Hindlimb muscle (tissue), 1 donor: ENCODE results near the gene PPP1R7. TPM values are rescaled to one million over a fixed set of nuclear protein-coding genes. Genes with fewer than 3 reads are reported as not detected.

Source experiments
- DNase-seq: peaks from one replicate; pipeline ENCODE4 v3.0.0-alpha.2; 2013
- polyA plus RNA-seq: library from polyadenylated mRNA; unstranded; fragments of 120-200 nt; gene quantifications from one replicate; pipeline ENCODE4 v1.2.1, GENCODE V29; 2013; ENCODE audit not compliant: insufficient read length

PPP1R7 gene
- polyA plus RNA-seq, 1 donor, result 87.2 TPM

GRCh38 chr2:241141214-241141770 is 9.0 kb upstream of the PPP1R7 start:
- DNase-seq, result no peak

DNA sequence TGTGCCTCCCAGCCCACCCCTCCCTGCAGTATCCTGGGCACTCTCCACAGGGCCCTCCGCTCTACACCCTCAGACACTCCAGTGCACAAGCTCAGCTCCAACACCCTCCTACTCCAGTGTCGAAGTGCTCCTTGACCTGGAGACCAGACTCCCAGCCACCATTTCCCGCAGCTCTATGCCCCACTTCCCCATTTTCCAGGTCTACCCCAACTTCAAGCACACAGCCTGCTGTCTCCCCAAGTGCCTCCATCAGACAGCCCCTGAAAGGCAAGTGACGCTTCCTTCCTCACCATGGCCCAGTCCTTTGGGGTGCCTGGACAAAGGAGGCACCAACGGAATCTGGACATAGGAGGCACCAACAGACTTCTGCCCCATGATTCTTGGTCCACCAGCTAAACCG is 8.2 kb upstream of the PPP1R7 start:
- DNase-seq, result no peak

DNA sequence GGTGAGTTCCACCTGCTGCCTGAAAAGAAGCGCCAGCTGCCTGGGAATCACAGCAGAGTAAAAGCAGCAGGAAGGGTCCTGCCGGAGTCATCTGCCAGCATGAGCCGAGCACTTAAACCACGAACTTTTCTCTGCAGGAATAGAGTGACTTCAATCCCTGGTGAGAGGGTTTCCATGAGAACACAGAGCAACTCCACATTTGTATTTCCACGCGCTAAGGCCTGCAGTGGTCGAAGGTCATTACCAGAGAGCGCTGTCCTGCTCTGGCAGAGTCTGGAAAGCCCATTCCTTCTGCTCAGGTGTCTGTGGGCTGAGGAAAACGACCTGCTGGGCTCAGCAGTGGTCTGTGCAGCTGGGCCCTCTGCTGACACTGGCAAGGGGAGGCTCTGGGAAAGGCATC is 7.7 kb upstream of the PPP1R7 start:
- no peak for DNase-seq

GRCh38 chr2:241146286-241146685 is 4.0 kb upstream of the PPP1R7 start:
- no peak for DNase-seq

DNA sequence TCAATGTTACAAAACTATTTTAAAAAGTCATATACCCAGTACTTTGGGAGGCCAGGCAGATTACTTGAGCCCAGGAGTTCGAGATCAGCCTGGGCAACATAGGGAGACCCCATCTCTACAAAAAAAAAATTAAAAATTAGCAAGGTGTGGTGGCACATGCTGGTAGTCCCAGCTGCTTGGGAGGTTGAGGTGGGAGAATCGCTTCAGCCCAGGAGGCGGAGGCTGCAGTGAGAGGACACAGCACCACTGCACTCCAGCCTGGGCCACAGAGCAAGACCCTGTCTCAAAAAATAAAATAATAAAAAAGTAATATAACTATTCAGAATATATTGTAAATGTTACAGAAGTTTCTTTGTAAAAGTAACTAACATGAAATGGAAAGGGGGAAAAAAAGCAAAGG is 2.9 kb upstream of the PPP1R7 start:
- DNase-seq, result no peak

GRCh38 chr2:241148239-241148638 is 2.0 kb upstream of the PPP1R7 start:
- no peak for DNase-seq

- DNase-seq, result peak; percentile 90
These were observed 1.2 kb upstream of the PPP1R7 start, which contains the start of gene PASK for GRCh38 chr2:241148891-241149674. Gene PASK (minus strand): TSS chr2:241149472. CDS start chr2:241143032, 6,440 bp downstream.

- DNase-seq, result no peak
These were observed 667 bp upstream of the PPP1R7 start for GRCh38 chr2:241149675-241149924.

DNA sequence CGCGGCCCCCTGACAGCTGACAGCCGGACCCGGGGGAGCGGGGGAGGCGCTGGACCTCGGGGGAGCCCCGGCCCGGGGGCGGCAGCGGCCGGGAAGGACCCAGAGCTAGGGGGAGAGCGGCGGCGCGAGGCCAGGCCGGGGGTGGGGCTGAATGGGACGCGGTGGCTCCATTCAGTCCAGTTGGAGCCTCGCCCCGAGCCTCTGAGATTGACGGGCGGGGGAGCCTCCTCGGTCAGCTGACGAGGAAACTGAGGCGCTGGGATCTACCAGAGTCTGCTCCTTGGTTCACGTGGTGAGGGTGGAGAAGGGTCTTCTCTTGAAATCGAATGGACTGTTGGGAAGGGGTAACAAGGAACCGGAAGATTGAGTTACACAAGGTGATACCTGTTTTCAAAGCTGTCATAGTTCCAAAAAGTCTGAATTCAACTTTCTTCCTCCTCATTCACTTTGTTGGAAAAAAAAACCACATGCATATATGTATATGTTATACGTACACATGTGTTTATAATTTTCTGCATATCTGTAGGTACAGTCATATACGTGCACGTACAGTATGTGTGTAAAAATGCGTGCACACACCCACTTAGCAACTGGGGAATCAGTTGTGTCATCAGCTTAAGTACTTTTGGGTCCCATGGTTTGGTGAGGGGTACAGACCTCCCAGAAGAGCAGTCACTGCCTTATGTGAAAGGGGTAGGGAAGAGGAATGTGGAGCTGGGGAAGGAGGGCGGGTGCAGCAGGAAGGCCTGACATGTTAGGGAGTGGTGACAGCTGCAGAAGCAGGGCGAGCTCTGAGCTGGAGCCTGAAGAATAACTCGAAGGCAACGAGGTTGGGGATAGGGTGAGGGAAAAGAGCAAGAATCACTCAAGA is 628 bp downstream of the PPP1R7 start:
- no peak for DNase-seq

GRCh38 chr2:241151934-241152660 is 1.8 kb downstream of the PPP1R7 start:
- no peak for DNase-seq

DNA sequence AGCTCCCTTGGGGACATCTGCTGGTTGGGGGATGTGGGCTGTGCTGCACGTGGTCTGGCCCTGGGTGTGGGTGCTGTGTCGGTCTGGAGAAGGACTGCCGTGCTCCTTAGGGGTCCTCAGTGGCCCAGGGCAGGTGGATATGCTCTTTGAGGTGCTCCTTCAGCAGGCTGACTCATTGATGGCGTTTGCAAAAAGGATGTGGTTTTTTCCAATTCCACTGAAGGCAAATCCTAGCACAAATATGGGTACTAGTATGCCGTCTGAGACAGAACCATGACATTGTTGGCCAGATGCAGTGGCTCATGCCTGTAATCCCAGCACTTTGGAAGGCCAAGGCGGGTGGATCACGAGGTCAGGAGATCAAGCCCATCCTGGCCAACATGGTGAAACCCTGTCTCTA is 3.3 kb downstream of the PPP1R7 start:
- no peak for DNase-seq

DNA sequence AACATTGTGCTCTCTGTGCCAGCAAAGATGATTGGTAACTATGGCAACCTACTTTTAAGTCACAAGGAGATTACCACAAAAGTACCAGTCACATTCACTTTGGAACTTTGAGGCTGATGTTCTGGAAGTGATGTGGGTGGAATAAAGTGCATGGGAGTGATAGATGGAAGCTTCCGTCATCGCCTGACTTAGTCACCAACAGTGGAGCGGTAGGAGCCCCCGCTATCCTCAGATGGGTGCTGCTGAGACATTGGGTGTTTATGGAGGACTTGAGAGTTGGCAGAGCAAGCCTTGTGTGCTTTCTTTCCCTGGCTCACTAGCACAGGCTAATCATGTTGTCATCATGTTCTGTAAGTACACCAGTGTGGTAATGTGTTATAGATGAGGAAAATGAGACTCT is 4.6 kb downstream of the PPP1R7 start:
- DNase-seq, result no peak

DNA sequence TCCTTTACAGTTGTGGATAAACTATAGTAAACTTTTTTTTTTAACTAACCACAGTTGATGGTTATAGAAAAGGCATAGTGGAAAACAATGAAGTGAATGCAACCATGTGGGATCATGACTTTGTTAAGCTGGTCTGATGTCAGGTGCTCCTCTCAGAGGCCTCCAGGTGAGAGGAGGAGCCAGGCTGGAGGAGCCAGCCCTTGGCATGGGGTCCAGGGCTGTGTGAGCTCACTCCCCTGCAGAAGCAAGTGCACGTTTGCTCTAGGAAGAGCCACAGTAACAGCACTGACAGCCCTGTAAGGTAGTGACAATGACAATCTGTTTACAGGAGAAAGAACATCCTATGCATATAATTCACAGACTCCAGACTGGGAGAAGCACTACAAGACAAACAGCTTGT is 5.7 kb downstream of the PPP1R7 start:
- DNase-seq, result no peak

DNA sequence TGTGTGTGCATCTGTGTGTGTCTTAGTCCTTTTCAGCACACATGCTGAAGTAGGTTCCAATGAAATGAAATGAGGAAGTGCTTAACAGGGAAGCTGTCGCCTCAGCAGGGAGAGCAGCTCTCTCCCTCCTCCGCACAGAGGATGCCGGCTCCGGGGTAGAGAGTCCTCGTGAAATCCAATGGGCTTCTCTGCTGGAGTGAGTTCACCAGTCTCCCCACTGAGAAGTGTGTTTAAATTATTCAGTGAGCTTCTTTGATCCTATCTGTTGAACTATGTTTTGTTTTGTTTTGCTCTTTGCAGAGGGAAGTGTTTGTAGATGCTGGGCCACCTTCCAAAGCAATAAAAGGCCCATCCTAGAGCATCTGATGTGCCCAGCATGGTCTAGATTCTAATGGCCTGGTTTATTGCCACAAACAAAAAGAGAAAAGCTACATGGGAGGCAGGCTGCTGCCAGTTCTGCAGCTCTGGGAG is 6.7 kb downstream of the PPP1R7 start:
- DNase-seq, result no peak

- DNase-seq, result no peak
These were observed 7.7 kb downstream of the PPP1R7 start for GRCh38 chr2:241157841-241158545.

- no peak for DNase-seq
These were observed 8.3 kb downstream of the PPP1R7 start for GRCh38 chr2:241158546-241158900.

DNA sequence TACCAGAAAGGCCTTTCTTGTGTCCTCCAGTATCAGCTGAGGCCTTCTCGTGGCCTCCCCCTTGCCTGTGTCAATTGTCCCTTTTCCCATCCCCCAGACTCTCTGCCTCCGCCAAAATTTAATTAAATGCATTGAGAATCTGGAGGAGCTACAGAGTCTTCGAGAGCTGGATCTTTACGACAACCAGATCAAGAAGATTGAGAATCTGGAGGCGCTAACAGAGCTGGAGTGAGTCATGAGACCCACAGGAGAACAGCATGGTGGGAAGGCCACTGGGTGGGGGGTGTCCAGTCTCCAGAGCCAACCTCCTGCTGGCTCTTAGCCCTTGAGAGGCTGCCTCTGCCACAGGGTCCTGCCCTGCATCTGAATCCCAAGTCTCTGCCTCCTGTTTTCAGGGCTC is 8.8 kb downstream of the PPP1R7 start:
- no peak for DNase-seq

GRCh38 chr2:241160318-241160717 is 10.1 kb downstream of the PPP1R7 start:
- no peak for DNase-seq

DNA sequence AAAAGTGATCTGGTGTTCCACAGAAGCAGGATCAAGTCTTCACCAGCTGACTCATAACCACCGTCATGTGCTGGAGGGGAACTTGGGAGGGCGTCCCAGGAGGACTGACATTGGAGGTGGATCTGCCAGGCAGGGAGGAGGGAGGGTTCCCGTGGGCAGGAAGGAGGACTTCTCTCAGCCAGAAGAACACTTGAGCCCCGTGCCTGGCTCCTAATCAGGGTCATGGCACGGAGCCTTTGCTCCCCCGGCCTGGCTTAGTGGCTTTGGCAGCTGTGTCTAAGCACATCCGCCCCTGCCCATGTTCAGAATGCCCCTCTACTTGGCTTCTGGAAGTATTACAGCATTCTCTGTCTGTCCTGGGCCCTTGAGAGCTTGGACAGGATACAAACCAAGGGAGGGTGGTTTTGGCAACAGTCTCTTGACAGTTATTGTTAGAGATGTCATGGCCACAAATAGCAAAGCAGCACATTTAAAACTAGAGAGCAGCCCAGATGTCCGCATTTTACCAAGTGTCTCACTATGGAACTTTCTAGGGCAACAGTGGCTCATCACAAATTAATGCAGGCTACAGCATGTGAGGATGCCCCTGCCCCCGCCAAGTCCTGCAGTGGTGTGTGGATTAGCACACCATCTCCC is 11.5 kb downstream of the PPP1R7 start:
- DNase-seq, result peak; percentile 52

GRCh38 chr2:241163601-241164118 is 13.4 kb downstream of the PPP1R7 start:
- no peak for DNase-seq

DNA sequence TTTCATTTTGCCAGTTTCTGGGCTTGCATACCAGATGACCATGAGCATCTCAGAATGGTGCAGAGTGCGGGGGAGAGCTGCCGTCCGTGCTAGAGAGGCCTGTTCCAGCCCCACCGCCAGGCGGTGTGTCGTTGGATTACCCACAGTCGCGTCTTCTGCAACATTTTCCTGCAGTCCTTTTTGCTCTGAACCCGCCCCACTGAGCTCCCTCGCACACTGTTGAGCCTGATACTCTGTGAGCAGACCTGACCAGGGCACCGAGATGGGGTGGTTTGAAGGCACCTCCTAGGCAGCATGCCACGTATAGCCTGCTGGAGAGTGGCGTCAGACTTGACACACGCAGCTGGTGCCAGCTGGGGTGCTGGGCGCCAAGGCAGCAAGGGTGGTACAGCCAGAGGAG is 18.1 kb downstream of the PPP1R7 start:
- no peak for DNase-seq

DNA sequence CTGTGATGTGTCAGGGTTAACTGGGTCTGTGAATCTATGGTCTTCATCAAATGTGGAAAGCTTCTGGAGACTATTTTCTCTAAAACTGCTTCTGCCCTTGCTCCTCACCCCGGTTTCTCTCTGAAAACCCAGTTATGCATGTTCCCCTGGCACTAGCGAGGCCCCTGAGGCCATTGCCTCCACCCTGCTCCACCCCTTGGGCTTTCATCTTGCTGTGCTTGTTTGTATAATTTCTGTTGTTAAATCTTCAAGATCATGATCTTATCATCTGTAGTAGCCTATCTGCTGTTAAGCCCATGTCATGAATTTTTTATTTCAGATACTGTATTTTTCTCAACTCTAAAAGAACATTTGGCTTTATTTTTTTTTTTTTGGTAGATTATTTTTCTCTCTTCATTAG is 23.3 kb downstream of the PPP1R7 start:
- no peak for DNase-seq
